ENCODE data around the gene IFI6.
"Not testable (repeated sequence)": the region's sequence is repeated elsewhere in the genome, so short reads cannot be mapped to it uniquely, and the experiment has no call there.

The IFI6 gene

GRCh38 chr1:27705545-27705944 is 33.6 kb upstream of the IFI6 start:
- Histone ChIP-seq H3K4me3 (ENCODE audit: low read depth, low read length, poor library complexity, severe bottlenecking) (no peak overlapping the region), H3K27me3 (ENCODE audit: insufficient read depth, low read length) (no peaks in the 10 kb centered on the region), H2AFZ (ENCODE audit: low read length) (no peak overlapping the region), H3F3A (ENCODE audit: insufficient read depth, low read length) (no peaks in the 10 kb centered on the region), H3K79me2 (ENCODE audit: insufficient read depth, low read length) (no peaks in the 10 kb centered on the region), H3K4me1 (ENCODE audit: insufficient read depth, low read length, severe bottlenecking) (no peaks in the 10 kb centered on the region), H3K27ac (ENCODE audit: low read depth, low read length, poor library complexity, severe bottlenecking) (no peak overlapping the region), H3K9ac (ENCODE audit: low read length) (no peak overlapping the region), H3K4me2 (ENCODE audit: low read length) (no peak overlapping the region), H4K20me1 (ENCODE audit: insufficient read depth, low read length) (no peaks in the 10 kb centered on the region), H3K9me2 (ENCODE audit: low read depth, low read length) (no peaks in the 10 kb centered on the region), H3K9me3 (ENCODE audit: low read length) (peaks cover 15% of the 10 kb centered on the region), H3K36me3 (ENCODE audit: insufficient read depth, low read length) (no peaks in the 10 kb centered on the region; the same call in 1 of the 2 replicates)
- no peak for TF ChIP-seq EZH2 (IDR thresholded peaks at IDR 0.05; ENCODE audit: borderline replicate concordance, low read length)
- no peak for TF ChIP-seq CTCF (IDR thresholded peaks at IDR 0.05; ENCODE audit: low read length)

GRCh38 chr1:27704958-27705357 is 33.0 kb upstream of the IFI6 start:
- Histone ChIP-seq H3F3A (ENCODE audit: insufficient read depth, low read length) (no peaks in the 10 kb centered on the region), H3K79me2 (ENCODE audit: insufficient read depth, low read length) (no peaks in the 10 kb centered on the region), H4K20me1 (ENCODE audit: insufficient read depth, low read length) (no peaks in the 10 kb centered on the region), H3K4me1 (ENCODE audit: insufficient read depth, low read length, severe bottlenecking) (no peaks in the 10 kb centered on the region), H3K27ac (ENCODE audit: low read depth, low read length, poor library complexity, severe bottlenecking) (no peak overlapping the region), H3K9ac (ENCODE audit: low read length) (no peak overlapping the region), H2AFZ (ENCODE audit: low read length) (no peak overlapping the region), H3K27me3 (ENCODE audit: insufficient read depth, low read length) (no peaks in the 10 kb centered on the region), H3K36me3 (ENCODE audit: insufficient read depth, low read length) (no peaks in the 10 kb centered on the region; the same call in 1 of the 2 replicates), H3K9me2 (ENCODE audit: low read depth, low read length) (no peaks in the 10 kb centered on the region), H3K9me3 (ENCODE audit: low read length) (peaks cover 16% of the 10 kb centered on the region), H3K4me3 (ENCODE audit: low read depth, low read length, poor library complexity, severe bottlenecking) (no peak overlapping the region), H3K4me2 (ENCODE audit: low read length) (no peak overlapping the region)
- no peak for TF ChIP-seq CTCF (IDR thresholded peaks at IDR 0.05; ENCODE audit: low read length)
- TF ChIP-seq EZH2 (IDR thresholded peaks at IDR 0.05; ENCODE audit: borderline replicate concordance, low read length), result no peak

GRCh38 chr1:27696835-27697234 is 24.8 kb upstream of the IFI6 start:
- H3K9me3 ChIP-seq (ENCODE audit: low read length), result peaks cover 12% of the 10 kb centered on the region; the same call in 1 of the 2 replicates
- H3K4me3 ChIP-seq (ENCODE audit: low read depth, low read length, poor library complexity, severe bottlenecking); H3F3A ChIP-seq (ENCODE audit: insufficient read depth, low read length); H3K9ac ChIP-seq (ENCODE audit: low read length); H2AFZ ChIP-seq (ENCODE audit: low read length); H3K4me1 ChIP-seq (ENCODE audit: insufficient read depth, low read length, severe bottlenecking); H3K9me2 ChIP-seq (ENCODE audit: low read depth, low read length); H3K27me3 ChIP-seq (ENCODE audit: insufficient read depth, low read length); H3K27ac ChIP-seq (ENCODE audit: low read depth, low read length, poor library complexity, severe bottlenecking); H3K4me2 ChIP-seq (ENCODE audit: low read length); H3K36me3 ChIP-seq (ENCODE audit: insufficient read depth, low read length); H4K20me1 ChIP-seq (ENCODE audit: insufficient read depth, low read length); H3K79me2 ChIP-seq (ENCODE audit: insufficient read depth, low read length): not testable (repeated sequence)

GRCh38 chr1:27690183-27690582 is 18.2 kb upstream of the IFI6 start:
- Histone ChIP-seq H2AFZ (ENCODE audit: low read length) (no peak overlapping the region), H3K4me2 (ENCODE audit: low read length) (no peak overlapping the region)

More at GRCh38 chr1:27690183-27690582, 18.2 kb upstream of the IFI6 start:
- Histone ChIP-seq H3K27ac (ENCODE audit: low read depth, low read length, poor library complexity, severe bottlenecking) (no peak overlapping the region), H3K9me2 (ENCODE audit: low read depth, low read length) (no peaks in the 10 kb centered on the region), H3F3A (ENCODE audit: insufficient read depth, low read length) (no peaks in the 10 kb centered on the region), H3K4me1 (ENCODE audit: insufficient read depth, low read length, severe bottlenecking) (no peaks in the 10 kb centered on the region), H4K20me1 (ENCODE audit: insufficient read depth, low read length) (no peaks in the 10 kb centered on the region), H3K36me3 (ENCODE audit: insufficient read depth, low read length) (no peaks in the 10 kb centered on the region; the same call in 1 of the 2 replicates), H3K27me3 (ENCODE audit: insufficient read depth, low read length) (peaks cover 4% of the 10 kb centered on the region; the same call in 1 of the 2 replicates), H3K9me3 (ENCODE audit: low read length) (peaks cover 6% of the 10 kb centered on the region; the same call in 1 of the 2 replicates), H3K79me2 (ENCODE audit: insufficient read depth, low read length) (no peaks in the 10 kb centered on the region), H3K9ac (ENCODE audit: low read length) (no peak overlapping the region), H3K4me3 (ENCODE audit: low read depth, low read length, poor library complexity, severe bottlenecking) (no peak overlapping the region)
- TF ChIP-seq EZH2 (IDR thresholded peaks at IDR 0.05; ENCODE audit: borderline replicate concordance, low read length) (no peak), CTCF (IDR thresholded peaks at IDR 0.05; ENCODE audit: low read length) (no peak)
